Subcutaneous adipose tissue (tissue), 4 donors: Measurements from ENCODE around the gene UGGT2. TPM values are rescaled to one million over a fixed set of nuclear protein-coding genes. Genes with fewer than 3 reads are reported as not detected.

ENCODE experiments used
- total RNA-seq, 4 donors: library from RNA; depleted of rRNA; stranded (reverse); fragments of >200 nt; gene quantifications; one replicate each; pipeline ENCODE4 v1.1.0, GENCODE V29; 2016
- TF ChIP-seq, protein P1 (sequence below): fragments of 450-650 bp; IDR thresholded peaks from one replicate; pipeline ENCODE4 v1.5.1; 2016; ENCODE audit warnings: low read depth, mild to moderate bottlenecking, control low read depth, antibody characterized with exemption, moderate library complexity

Gene UGGT2
- total RNA-seq, 4 donors from 2014 or later = 59.7 to 90.8 (median 70.4) TPM

- TF ChIP-seq, protein P1, sequence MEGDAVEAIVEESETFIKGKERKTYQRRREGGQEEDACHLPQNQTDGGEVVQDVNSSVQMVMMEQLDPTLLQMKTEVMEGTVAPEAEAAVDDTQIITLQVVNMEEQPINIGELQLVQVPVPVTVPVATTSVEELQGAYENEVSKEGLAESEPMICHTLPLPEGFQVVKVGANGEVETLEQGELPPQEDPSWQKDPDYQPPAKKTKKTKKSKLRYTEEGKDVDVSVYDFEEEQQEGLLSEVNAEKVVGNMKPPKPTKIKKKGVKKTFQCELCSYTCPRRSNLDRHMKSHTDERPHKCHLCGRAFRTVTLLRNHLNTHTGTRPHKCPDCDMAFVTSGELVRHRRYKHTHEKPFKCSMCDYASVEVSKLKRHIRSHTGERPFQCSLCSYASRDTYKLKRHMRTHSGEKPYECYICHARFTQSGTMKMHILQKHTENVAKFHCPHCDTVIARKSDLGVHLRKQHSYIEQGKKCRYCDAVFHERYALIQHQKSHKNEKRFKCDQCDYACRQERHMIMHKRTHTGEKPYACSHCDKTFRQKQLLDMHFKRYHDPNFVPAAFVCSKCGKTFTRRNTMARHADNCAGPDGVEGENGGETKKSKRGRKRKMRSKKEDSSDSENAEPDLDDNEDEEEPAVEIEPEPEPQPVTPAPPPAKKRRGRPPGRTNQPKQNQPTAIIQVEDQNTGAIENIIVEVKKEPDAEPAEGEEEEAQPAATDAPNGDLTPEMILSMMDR = no peak
Measured at GRCh38 chr13:96036515-96036914, 16.7 kb downstream of the UGGT2 start.

DNA sequence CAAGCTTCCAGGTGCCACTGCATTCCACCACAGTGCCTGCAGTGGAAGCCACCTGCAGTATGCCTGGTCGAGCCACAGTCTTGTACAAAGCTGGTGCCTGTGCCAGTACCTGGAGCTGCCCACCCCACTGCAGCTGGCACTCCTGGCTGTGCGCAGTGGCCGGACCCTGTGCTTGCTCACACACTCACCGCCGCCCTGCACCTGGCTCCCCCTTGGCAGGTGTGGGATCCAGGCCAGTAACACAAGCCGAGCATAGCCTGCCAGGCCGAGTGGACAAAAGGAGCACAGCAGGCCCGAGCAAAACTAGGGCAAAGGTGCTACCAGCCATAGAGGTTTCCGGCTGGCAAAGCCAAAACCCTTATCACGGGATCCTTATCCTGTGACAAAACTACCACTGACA lies 18.5 kb downstream of the UGGT2 start:
- TF ChIP-seq, protein P1 = no peak

- TF ChIP-seq, protein P1 = no peak
Measured at GRCh38 chr13:96033220-96034015, 19.8 kb downstream of the UGGT2 start.

GRCh38 chr13:96032717-96033116 lies 20.5 kb downstream of the UGGT2 start:
- TF ChIP-seq, protein P1 = no peak

GRCh38 chr13:96029002-96029401 lies 24.2 kb downstream of the UGGT2 start:
- TF ChIP-seq, protein P1 = no peak

DNA sequence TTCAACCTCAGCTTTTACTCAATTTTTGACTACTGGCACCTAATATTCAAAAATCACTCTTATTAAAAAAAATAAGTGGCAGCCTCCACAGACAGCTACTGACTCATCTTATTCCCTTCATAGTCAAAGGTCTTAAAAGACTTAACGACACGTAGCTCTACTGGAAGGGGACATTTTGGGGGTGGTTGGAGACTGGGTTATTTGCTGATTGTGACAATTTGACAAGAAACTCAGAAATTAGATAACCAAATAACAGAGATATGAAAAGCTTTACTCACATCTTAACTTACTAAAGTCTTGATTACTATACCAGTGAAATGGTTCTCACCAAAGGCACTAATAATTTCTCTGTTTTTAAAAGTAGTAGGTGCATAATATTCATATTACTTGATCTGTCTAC lies 25.7 kb downstream of the UGGT2 start:
- TF ChIP-seq, protein P1 = no peak

GRCh38 chr13:96025283-96025682 lies 27.9 kb downstream of the UGGT2 start:
- TF ChIP-seq, protein P1 = no peak
